Measurements from ENCODE around the gene FOXA3. TPM values are rescaled to one million over a fixed set of nuclear protein-coding genes. Genes with fewer than 3 reads are reported as not detected.

Gene FOXA3
- total and polyA plus RNA-seq, 7 donors = 0.49 to 72.8 (median 42.6) TPM; not detected in 3

- no peaks in the 10 kb centered on the region for H3K27me3 ChIP-seq
- peaks cover 0 to 48% (median 19%) of the 10 kb centered on the region in 4 donors for H3K36me3 ChIP-seq
Observed at GRCh38 chr19:45897261-45897812, 33.2 kb downstream of the FOXA3 start.

DNA sequence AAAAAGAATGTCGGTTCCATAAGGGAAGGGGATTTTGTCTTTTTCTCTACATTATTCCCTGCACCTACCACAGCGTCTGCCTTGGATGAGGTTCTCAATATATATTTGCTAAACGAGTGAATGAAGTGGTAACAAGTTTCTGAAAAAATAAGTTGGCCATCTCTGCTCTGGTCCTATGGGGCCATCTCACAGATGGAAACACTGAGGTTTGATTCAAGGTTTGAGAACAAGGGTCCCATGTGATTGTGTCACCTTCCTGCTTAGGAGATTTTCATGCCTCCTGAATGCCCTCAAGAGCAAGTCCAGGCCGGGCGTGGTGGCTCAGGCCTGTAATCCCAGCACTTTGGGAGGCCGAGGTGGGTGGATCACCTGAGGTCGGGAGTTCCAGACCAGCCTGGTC lies 35.1 kb downstream of the FOXA3 start:
- 95 to 98% methylated on average over 7 of the region's 7 CpGs for whole genome bisulfite sequencing, 2 donors
- H3K27ac ChIP-seq = no peak overlapping the region
- TF ChIP-seq POLR2AphosphoS5 (IDR thresholded peaks at IDR 0.05) (no peak), EP300 (IDR thresholded peaks at IDR 0.05) (no peak), POLR2A (IDR thresholded peaks at IDR 0.05) (no peak)
- TF ChIP-seq, protein P1, sequence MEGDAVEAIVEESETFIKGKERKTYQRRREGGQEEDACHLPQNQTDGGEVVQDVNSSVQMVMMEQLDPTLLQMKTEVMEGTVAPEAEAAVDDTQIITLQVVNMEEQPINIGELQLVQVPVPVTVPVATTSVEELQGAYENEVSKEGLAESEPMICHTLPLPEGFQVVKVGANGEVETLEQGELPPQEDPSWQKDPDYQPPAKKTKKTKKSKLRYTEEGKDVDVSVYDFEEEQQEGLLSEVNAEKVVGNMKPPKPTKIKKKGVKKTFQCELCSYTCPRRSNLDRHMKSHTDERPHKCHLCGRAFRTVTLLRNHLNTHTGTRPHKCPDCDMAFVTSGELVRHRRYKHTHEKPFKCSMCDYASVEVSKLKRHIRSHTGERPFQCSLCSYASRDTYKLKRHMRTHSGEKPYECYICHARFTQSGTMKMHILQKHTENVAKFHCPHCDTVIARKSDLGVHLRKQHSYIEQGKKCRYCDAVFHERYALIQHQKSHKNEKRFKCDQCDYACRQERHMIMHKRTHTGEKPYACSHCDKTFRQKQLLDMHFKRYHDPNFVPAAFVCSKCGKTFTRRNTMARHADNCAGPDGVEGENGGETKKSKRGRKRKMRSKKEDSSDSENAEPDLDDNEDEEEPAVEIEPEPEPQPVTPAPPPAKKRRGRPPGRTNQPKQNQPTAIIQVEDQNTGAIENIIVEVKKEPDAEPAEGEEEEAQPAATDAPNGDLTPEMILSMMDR (IDR thresholded peaks at IDR 0.05) = no peak
- no peaks in the 10 kb centered on the region for H3K9me3 ChIP-seq
- peaks cover 0 to 48% (median 19%) of the 10 kb centered on the region in 4 donors for H3K36me3 ChIP-seq
- H3K4me1 ChIP-seq = peaks cover 0 to 26% (median 21%) of the 10 kb centered on the region in 4 donors
- intact Hi-C loops (cut with DNase I) = no loop called here
- no peak for DNase-seq
- H3K4me3 ChIP-seq = no peak overlapping the region
- H3K27me3 ChIP-seq = no peaks in the 10 kb centered on the region

More at GRCh38 chr19:45897261-45897812, 33.2 kb downstream of the FOXA3 start:
- TF ChIP-seq EP300 (IDR thresholded peaks at IDR 0.05) = no peak
- TF ChIP-seq, protein P1 (IDR thresholded peaks at IDR 0.05) = no peak
- no peak for TF ChIP-seq POLR2AphosphoS5 (IDR thresholded peaks at IDR 0.05)
- no peak for TF ChIP-seq POLR2A (IDR thresholded peaks at IDR 0.05)
- Histone ChIP-seq H3K4me1 (peaks cover 0 to 18% (median 15%) of the 10 kb centered on the region in 4 donors), H3K9me3 (no peaks in the 10 kb centered on the region), H3K4me3 (no peak overlapping the region), H3K27ac (no peak overlapping the region)
- intact Hi-C loops (cut with DNase I) = no loop called here
- no peak for DNase-seq
- WGBS, 2 donors = 88 to 89% methylated on average over 8 of the region's 8 CpGs

DNA sequence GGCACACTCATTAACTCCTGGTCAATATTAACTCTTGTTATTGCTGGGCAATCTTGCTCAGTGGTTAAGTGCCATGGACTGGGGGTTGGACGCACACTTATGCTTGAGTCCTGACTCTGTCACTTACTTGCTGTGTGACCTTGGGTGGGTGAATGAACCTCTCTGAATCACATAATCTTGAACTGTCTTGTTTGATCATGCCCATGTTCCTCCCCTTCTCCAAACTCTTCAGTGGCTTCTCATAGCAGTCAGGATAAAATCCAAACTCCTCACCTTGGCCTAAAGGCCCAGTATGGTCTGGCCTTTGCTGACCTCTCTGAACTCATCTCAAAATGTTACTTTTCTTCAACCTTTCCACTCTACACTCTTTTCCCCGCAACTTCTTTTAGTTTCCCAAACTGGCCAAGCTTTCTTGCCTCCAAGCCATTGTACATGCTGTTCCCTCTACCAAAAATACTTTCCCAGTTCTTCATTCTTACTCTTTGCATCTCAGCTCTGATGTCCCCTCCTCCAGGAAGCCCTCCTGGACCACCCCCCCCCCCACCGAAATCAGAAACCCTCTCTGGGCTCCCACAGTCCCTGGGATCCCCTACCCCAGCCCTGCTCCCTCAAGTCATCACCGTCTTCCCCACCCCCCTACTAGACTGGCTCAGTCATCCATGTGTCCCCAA lies 35.9 kb downstream of the FOXA3 start:
- WGBS, 2 donors = 96 to 98% methylated on average over 4 of the region's 4 CpGs
- TF ChIP-seq, protein P1 (IDR thresholded peaks at IDR 0.05) = no peak
- TF ChIP-seq EP300 (IDR thresholded peaks at IDR 0.05) (no peak), POLR2A (IDR thresholded peaks at IDR 0.05) (no peak), POLR2AphosphoS5 (IDR thresholded peaks at IDR 0.05) (no peak)

DNA sequence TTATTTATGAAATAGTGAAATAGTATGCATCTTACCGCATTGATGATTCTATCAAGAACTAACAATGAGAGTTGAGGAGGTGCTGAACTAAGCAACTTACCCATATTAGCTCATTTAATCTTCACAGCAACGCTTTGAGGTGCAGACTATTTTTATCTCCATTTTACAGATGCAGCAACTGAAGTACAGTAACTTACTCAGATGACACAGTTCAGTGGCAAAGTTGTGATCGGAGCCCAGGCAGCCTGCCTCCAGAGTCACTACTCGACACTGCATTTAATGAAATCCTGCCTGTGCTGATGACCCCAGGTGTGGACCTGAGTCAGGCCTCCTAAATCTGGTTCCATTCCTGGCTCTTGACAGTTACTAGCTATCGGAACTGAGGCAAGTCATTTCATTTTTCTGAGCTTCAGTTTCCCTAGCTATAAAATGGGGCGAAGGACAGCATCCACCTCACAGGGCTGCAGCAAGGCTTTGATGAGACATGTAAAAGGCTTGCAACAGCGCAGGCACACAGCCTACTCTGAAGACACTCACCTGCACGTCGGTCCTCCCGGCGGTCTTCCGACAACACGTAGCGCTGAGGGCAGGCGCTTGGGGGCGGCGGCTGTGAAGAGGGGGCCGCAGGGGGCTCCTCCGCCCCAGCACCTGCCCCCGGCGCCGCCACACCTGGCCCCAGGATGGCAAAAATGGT lies 36.8 kb downstream of the FOXA3 start:
- intact Hi-C loops (cut with DNase I) = loop anchor here (5.0 kb wide), 1 partner anchor 96 kb away; the partner anchor contains the start of gene CCDC61
- H3K27me3 ChIP-seq = no peaks in the 10 kb centered on the region
- WGBS, 2 donors = 79 to 87% methylated on average over 22 of the region's 22 CpGs
- H3K4me3 ChIP-seq = peak overlapping the region; percentile 71 to 80 (median 74)
- no peaks in the 10 kb centered on the region for H3K9me3 ChIP-seq
- DNase-seq = no peak
- H3K27ac ChIP-seq = peak overlapping the region in 2 of 4 donors; percentile 83 to 84
- peaks cover 0 to 26% (median 21%) of the 10 kb centered on the region in 4 donors for H3K4me1 ChIP-seq
- TF ChIP-seq EP300 (IDR thresholded peaks at IDR 0.05) = no peak
- TF ChIP-seq, protein P1 (IDR thresholded peaks at IDR 0.05) = no peak
- TF ChIP-seq POLR2A (IDR thresholded peaks at IDR 0.05) = no peak
- TF ChIP-seq POLR2AphosphoS5 (IDR thresholded peaks at IDR 0.05) = no peak
- peaks cover 0 to 34% (median 12%) of the 10 kb centered on the region in 4 donors for H3K36me3 ChIP-seq

More for the DNA sequence above, 35.9 kb downstream of the FOXA3 start:
- H3K27ac ChIP-seq = no peak overlapping the region
- H3K4me3 ChIP-seq = no peak overlapping the region
- DNase-seq = no peak
- peaks cover 0 to 42% (median 18%) of the 10 kb centered on the region in 4 donors for H3K36me3 ChIP-seq
- no peaks in the 10 kb centered on the region for H3K9me3 ChIP-seq
- no peaks in the 10 kb centered on the region for H3K27me3 ChIP-seq
- intact Hi-C loops (cut with DNase I) = loop anchor here (5.0 kb wide), 1 partner anchor 97 kb away; the partner anchor contains the start of gene CCDC61
- peaks cover 0 to 26% (median 21%) of the 10 kb centered on the region in 4 donors for H3K4me1 ChIP-seq
